Measurements from ENCODE around the gene ADGRL4.

DNA sequence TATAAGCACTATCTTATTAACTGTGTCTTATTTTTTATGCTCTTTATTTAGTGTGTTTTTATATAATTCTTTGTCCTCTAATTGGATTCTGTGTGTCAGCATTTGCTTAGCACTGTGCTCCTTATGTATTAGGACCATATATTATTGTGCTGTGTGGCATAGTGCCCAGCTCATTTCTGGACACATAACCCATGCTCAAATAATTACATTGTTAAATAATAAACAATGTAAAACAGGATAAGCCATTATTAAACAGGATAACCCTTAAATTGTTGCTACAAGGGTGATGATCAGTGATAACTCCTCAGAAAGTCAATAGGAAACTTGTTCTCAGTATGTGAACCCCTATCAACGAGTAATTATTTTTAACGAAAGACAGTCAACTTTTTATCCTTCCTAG, 150.4 kb downstream of the ADGRL4 start:
- TF ChIP-seq CTCF (IDR thresholded peaks at IDR 0.05; ENCODE audit: insufficient read depth, low read depth, low read length) (no peak), EZH2 (IDR thresholded peaks at IDR 0.05; ENCODE audit: insufficient read depth, low read length) (no peak)
